AG09319 (cell line): ENCODE data around the gene WDR70.
"Not testable (repeated sequence)": the region's sequence is repeated elsewhere in the genome, so short reads cannot be mapped to it uniquely, and the experiment has no call there.

Experiments
- DNase-seq: peaks from one replicate; pipeline ENCODE4 v3.0.0-alpha.2; 2010; ENCODE audit warnings: low read depth; ENCODE audit errors: extremely low read depth
- CTCF ChIP-seq: IDR thresholded peaks from 2 replicates; pipeline ENCODE4 v1.5.1; 2011; ENCODE audit warnings: low read depth, mild to moderate bottlenecking, inconsistent platforms, low read length, moderate library complexity

The WDR70 gene

GRCh38 chr5:37436146-37436934 is 57.2 kb downstream of the WDR70 start:
- no peak for TF ChIP-seq CTCF
- no peak for DNase-seq

GRCh38 chr5:37437711-37438110 is 58.6 kb downstream of the WDR70 start:
- no peak for DNase-seq

GRCh38 chr5:37445783-37446182 is 66.7 kb downstream of the WDR70 start:
- DNase-seq: not testable (repeated sequence)

More at GRCh38 chr5:37437711-37438110, 58.6 kb downstream of the WDR70 start:
- no peak for TF ChIP-seq CTCF

- no peak for DNase-seq
- no peak for TF ChIP-seq CTCF
Measured at GRCh38 chr5:37448941-37449340, 69.8 kb downstream of the WDR70 start.

- not testable (repeated sequence) for DNase-seq
Measured at GRCh38 chr5:37451991-37452390, 72.9 kb downstream of the WDR70 start.

GRCh38 chr5:37453252-37453651 is 74.1 kb downstream of the WDR70 start:
- DNase-seq: not testable (repeated sequence)

- DNase-seq: not testable (repeated sequence)
Measured at GRCh38 chr5:37454402-37455055, 75.4 kb downstream of the WDR70 start.

- DNase-seq: not testable (repeated sequence)
Measured at GRCh38 chr5:37463191-37464051, 84.3 kb downstream of the WDR70 start.

GRCh38 chr5:37464581-37464980 is 85.5 kb downstream of the WDR70 start:
- DNase-seq: not testable (repeated sequence)
- peak; percentile 15 for TF ChIP-seq CTCF

- DNase-seq: peak; percentile 22
Measured at GRCh38 chr5:37469383-37469782, 90.3 kb downstream of the WDR70 start.
